CD14-positive monocyte (primary cell): ENCODE results near the gene DRC7. TPM values are rescaled to one million over a fixed set of nuclear protein-coding genes. Genes with fewer than 3 reads are reported as not detected.

Source experiments
- DNase-seq, 3 donors: peaks; one replicate each; pipeline ENCODE4 v3.0.0-alpha.2; 2011 to 2022
- H2AFZ ChIP-seq: 2 replicates; pipeline ENCODE4 v1.6.0; 2012; ENCODE audit warnings: mild to moderate bottlenecking, low read depth, low read length, inconsistent platforms; ENCODE audit not compliant: insufficient read depth, poor library complexity, severe bottlenecking
- H3K27ac ChIP-seq, 2 donors: 1 replicate in 1 of 2; 2 replicates in 1 of 2; pipeline ENCODE4 v1.5.1; 2012 to 2013; ENCODE audit warnings: low read length in 2 of 2, control low read depth in 1 of 2, inconsistent platforms in 1 of 2, low read depth in 1 of 2, mild to moderate bottlenecking in 1 of 2
- H3K27me3 ChIP-seq, 2 donors: one replicate each; pipeline versions ENCODE4 v1.6.0 to v1.6.1; 2011 to 2013; ENCODE audit warnings: low read length in 2 of 2; ENCODE audit not compliant: control insufficient read depth in 2 of 2, insufficient read depth in 2 of 2
- H3K36me3 ChIP-seq, 2 donors: replicated peaks in 1 of 2; 1 replicate in 1 of 2; 2 replicates in 1 of 2; pipeline versions ENCODE4 v1.5.1 to v1.6.1; 2012 to 2013; ENCODE audit warnings: low read length in 2 of 2, control low read depth in 1 of 2, inconsistent platforms in 1 of 2, mild to moderate bottlenecking in 1 of 2; ENCODE audit not compliant: insufficient read depth in 2 of 2, control insufficient read depth in 1 of 2
- H3K4me1 ChIP-seq, 2 donors: 1 replicate in 1 of 2; 2 replicates in 1 of 2; pipeline versions ENCODE4 v1.5.1 to v1.6.1; 2012 to 2013; ENCODE audit warnings: low read length in 2 of 2, control low read depth in 1 of 2, inconsistent platforms in 1 of 2, mild to moderate bottlenecking in 1 of 2, moderate library complexity in 1 of 2; ENCODE audit not compliant: insufficient read depth in 2 of 2, control insufficient read depth in 1 of 2
- H3K4me2 ChIP-seq: replicated peaks from 2 replicates; pipeline ENCODE3; 2012; ENCODE audit warnings: low read length, moderate library complexity, mild to moderate bottlenecking; ENCODE audit not compliant: poor library complexity, severe bottlenecking; ENCODE audit errors: extremely low read depth
- H3K4me3 ChIP-seq, 3 experiments: fragments of 200-600 bp in 1 of 3; sonication (generic) in 1 of 3; replicated peaks in 1 of 3; 1 replicate in 2 of 3; 2 replicates in 1 of 3; pipeline ENCODE4 v1.5.1; 2011 to 2013; ENCODE audit warnings: low read length in 3 of 3, mild to moderate bottlenecking in 3 of 3, control low read depth in 2 of 3, low read depth in 2 of 3, inconsistent platforms in 1 of 3, moderate library complexity in 1 of 3
- H3K79me2 ChIP-seq: 2 replicates; pipeline ENCODE4 v1.6.0; 2012; ENCODE audit warnings: mild to moderate bottlenecking, control low read depth, inconsistent platforms, low read length, moderate library complexity; ENCODE audit not compliant: insufficient read depth
- H3K9ac ChIP-seq: 2 replicates; pipeline ENCODE4 v1.6.0; 2017; ENCODE audit warnings: low read length, mild to moderate bottlenecking; ENCODE audit not compliant: insufficient read depth, poor library complexity, severe bottlenecking
- H3K9me3 ChIP-seq, 2 donors: replicated peaks in 1 of 2; 1 replicate in 1 of 2; 2 replicates in 1 of 2; pipeline versions ENCODE4 v1.5.1 to v1.6.1; 2012 to 2013; ENCODE audit warnings: low read length in 2 of 2, control low read depth in 1 of 2; ENCODE audit not compliant: control insufficient read depth in 1 of 2, insufficient read depth in 1 of 2
- H4K20me1 ChIP-seq: 2 replicates; pipeline ENCODE4 v1.6.0; 2012; ENCODE audit warnings: mild to moderate bottlenecking, low read length, control low read depth, moderate library complexity; ENCODE audit not compliant: insufficient read depth
- H3K27ac Mint-ChIP-seq, 7 donors: one replicate each; pipeline ENCODE4 v1.8.0; 2020; ENCODE audit warnings: mild to moderate bottlenecking in 7 of 7, mixed read lengths in 7 of 7, moderate library complexity in 6 of 7, inconsistent platforms in 2 of 7
- H3K27me3 Mint-ChIP-seq, 3 donors: one replicate each; pipeline ENCODE4 v1.8.0; 2021 to 2022; ENCODE audit warnings: low read depth in 3 of 3, mild to moderate bottlenecking in 3 of 3, mixed read lengths in 3 of 3, moderate library complexity in 3 of 3, inconsistent platforms in 1 of 3
- H3K36me3 Mint-ChIP-seq, 2 donors: one replicate each; pipeline ENCODE4 v1.8.0; 2020; ENCODE audit warnings: mixed read lengths in 2 of 2, inconsistent platforms in 1 of 2, mild to moderate bottlenecking in 1 of 2
- H3K4me1 Mint-ChIP-seq: one replicate; pipeline ENCODE4 v1.8.0; 2020; ENCODE audit warnings: mild to moderate bottlenecking, mixed read lengths
- H3K4me3 Mint-ChIP-seq, 2 donors: one replicate each; pipeline ENCODE4 v1.8.0; 2020; ENCODE audit warnings: mild to moderate bottlenecking in 2 of 2, mixed read lengths in 2 of 2, moderate library complexity in 1 of 2
- H3K9me3 Mint-ChIP-seq, 7 donors: one replicate each; pipeline ENCODE4 v1.8.0; 2020 to 2022; ENCODE audit warnings: mixed read lengths in 7 of 7, mild to moderate bottlenecking in 6 of 7, moderate library complexity in 6 of 7, inconsistent platforms in 2 of 7
- CTCF ChIP-seq: fragments of 200-600 bp; IDR thresholded peaks from one replicate; pipeline ENCODE4 v1.8.0; 2022; ENCODE audit warnings: antibody characterized with exemption, mild to moderate bottlenecking
- WGBS: methylation state at CpG from one replicate; pipeline ENCODE4 v1.1.5; 2013; ENCODE audit warnings: missing lambda C conversion rate; ENCODE audit not compliant: insufficient coverage; 5-methylcytosine and 5-hydroxymethylcytosine counted together
- intact Hi-C, 2 donors: fragments of 100-400 bp; cut with micrococcal nuclease; formaldehyde crosslinking; loops; one replicate each; pipeline versions ENCODE4 v1.15.0 to v1.15.1; 2023
- polyA plus RNA-seq, 3 donors: library from polyadenylated mRNA; depleted of rRNA in 1 of 3; unstranded in 2 of 3; stranded (reverse) in 1 of 3; fragments of 300-500 nt in 2 of 3; fragments of >200 nt in 1 of 3; fragmentation: Illumina TruSeq in 2 of 3; gene quantifications; 1 replicate in 2 of 3; 2 replicates in 1 of 3; pipeline ENCODE4 v1.2.3, GENCODE V29; 2012 to 2021

Gene DRC7
- polyA plus RNA-seq, 3 donors, result 0.11 to 0.41 TPM; not detected in 1

GRCh38 chr16:57734925-57735754, 40.5 kb downstream of the DRC7 start:
- peaks cover 0 to 8% (median 0%) of the 10 kb centered on the region in 7 donors for H3K9me3 Mint-ChIP-seq
- H3K27me3 ChIP-seq, result no peaks in the 10 kb centered on the region
- H3K4me1 Mint-ChIP-seq, result peaks cover 21% of the 10 kb centered on the region
- H3K27me3 Mint-ChIP-seq, result peaks cover 0 to 3% (median 2%) of the 10 kb centered on the region in 3 donors
- peak overlapping the region; percentile 87 to 98 (median 95) for H3K27ac Mint-ChIP-seq
- H3K36me3 ChIP-seq, result no peaks in the 10 kb centered on the region
- H4K20me1 ChIP-seq, result no peaks in the 10 kb centered on the region
- H3K79me2 ChIP-seq, result no peaks in the 10 kb centered on the region
- peaks cover 22 to 26% of the 10 kb centered on the region in 2 donors for H3K4me1 ChIP-seq
- H3K4me3 Mint-ChIP-seq, result peak overlapping the region; percentile 96 to 99
- no peaks in the 10 kb centered on the region for H3K9me3 ChIP-seq
- peak overlapping the region; percentile 84 to 93 (median 91) for H3K4me3 ChIP-seq
- peaks cover 10 to 12% of the 10 kb centered on the region in 2 donors for H3K36me3 Mint-ChIP-seq
- intact Hi-C loops, result loop anchor here (1.0 to 10.0 kb wide), 8 partner anchors 38 to 430 kb away; partner anchors contain the start of genes CFAP20 (in 1 of the 2), DRC7 (in 1 of the 2), POLR2C (in 1 of the 2) and USB1 (in 1 of the 2)
- peak overlapping the region; percentile 41 to 88 for H3K27ac ChIP-seq
- peak overlapping the region; percentile 99 for H3K4me2 ChIP-seq
- DNase-seq, result peak; percentile 99 to 100 (median 100)
- H2AFZ ChIP-seq, result peak overlapping the region; percentile 98
- no peak for TF ChIP-seq CTCF
- H3K9ac ChIP-seq, result peak overlapping the region; percentile 80
- WGBS, result under 1% methylated on average over 39 of the region's 45 CpGs

GRCh38 chr16:57735755-57736418, 41.3 kb downstream of the DRC7 start, which contains the start of gene KATNB1:
KATNB1 (plus strand) TSS chr16:57735770; CDS start chr16:57737244, 1,474 bp downstream.
- Histone ChIP-seq H3K27me3 (no peaks in the 10 kb centered on the region), H2AFZ (peak within 1 kb of the TSS; percentile 98), H3K79me2 (no peaks in the 10 kb centered on the region), H3K9me3 (no peaks in the 10 kb centered on the region), H3K27ac (peak within 1 kb of the TSS; percentile 41 to 88), H3K9ac (peak within 1 kb of the TSS; percentile 80), H3K4me3 (peak within 1 kb of the TSS; percentile 84 to 93 (median 91)), H4K20me1 (no peaks in the 10 kb centered on the region), H3K36me3 (no peaks in the 10 kb centered on the region), H3K4me1 (peaks cover 22 to 26% of the 10 kb centered on the region in 2 donors), H3K4me2 (peak within 1 kb of the TSS; percentile 99)
- Mint-ChIP-seq H3K4me3 (peak within 1 kb of the TSS; percentile 96 to 99), H3K27ac (peak within 1 kb of the TSS; percentile 87 to 98 (median 95)), H3K27me3 (peaks cover 0 to 3% (median 2%) of the 10 kb centered on the region in 3 donors), H3K9me3 (peaks cover 0 to 8% (median 0%) of the 10 kb centered on the region in 7 donors), H3K36me3 (peaks cover 10 to 14% of the 10 kb centered on the region in 2 donors), H3K4me1 (peaks cover 21% of the 10 kb centered on the region)
- intact Hi-C loops, result loop anchor here (1.0 to 10.0 kb wide), 6 partner anchors 89 to 431 kb away; partner anchors contain the start of genes CFAP20 (in 1 of the 2), POLR2C (in 1 of the 2), USB1 (in 1 of the 2) and ZNF319 (in 1 of the 2)
- WGBS, result under 1% methylated on average over 35 of the region's 35 CpGs
- no peak for TF ChIP-seq CTCF
- no peak for DNase-seq
